Myocyte (in vitro differentiated cells): Measurements from ENCODE around the gene SMC1B. TPM values are rescaled to one million over a fixed set of nuclear protein-coding genes. Genes with fewer than 3 reads are reported as not detected.
"Not testable (repeated sequence)": the region's sequence is repeated elsewhere in the genome, so short reads cannot be mapped to it uniquely, and the experiment has no call there.

ENCODE experiments used
- DNase-seq: peaks from one replicate; pipeline ENCODE4 v3.0.0-alpha.2; 2012; ENCODE audit warnings: low read depth
- polyA plus RNA-seq: library from polyadenylated mRNA; unstranded; fragments of >200 nt; gene quantifications from one replicate; pipeline ENCODE4 v1.2.1, GENCODE V29; 2012; ENCODE audit warnings: missing spikeins
- total RNA-seq: library from RNA; depleted of rRNA; stranded (reverse); fragments of >200 nt; gene quantifications from 2 replicates; pipeline ENCODE4 v1.2.3, GENCODE V29; 2014

The SMC1B gene, protein sequence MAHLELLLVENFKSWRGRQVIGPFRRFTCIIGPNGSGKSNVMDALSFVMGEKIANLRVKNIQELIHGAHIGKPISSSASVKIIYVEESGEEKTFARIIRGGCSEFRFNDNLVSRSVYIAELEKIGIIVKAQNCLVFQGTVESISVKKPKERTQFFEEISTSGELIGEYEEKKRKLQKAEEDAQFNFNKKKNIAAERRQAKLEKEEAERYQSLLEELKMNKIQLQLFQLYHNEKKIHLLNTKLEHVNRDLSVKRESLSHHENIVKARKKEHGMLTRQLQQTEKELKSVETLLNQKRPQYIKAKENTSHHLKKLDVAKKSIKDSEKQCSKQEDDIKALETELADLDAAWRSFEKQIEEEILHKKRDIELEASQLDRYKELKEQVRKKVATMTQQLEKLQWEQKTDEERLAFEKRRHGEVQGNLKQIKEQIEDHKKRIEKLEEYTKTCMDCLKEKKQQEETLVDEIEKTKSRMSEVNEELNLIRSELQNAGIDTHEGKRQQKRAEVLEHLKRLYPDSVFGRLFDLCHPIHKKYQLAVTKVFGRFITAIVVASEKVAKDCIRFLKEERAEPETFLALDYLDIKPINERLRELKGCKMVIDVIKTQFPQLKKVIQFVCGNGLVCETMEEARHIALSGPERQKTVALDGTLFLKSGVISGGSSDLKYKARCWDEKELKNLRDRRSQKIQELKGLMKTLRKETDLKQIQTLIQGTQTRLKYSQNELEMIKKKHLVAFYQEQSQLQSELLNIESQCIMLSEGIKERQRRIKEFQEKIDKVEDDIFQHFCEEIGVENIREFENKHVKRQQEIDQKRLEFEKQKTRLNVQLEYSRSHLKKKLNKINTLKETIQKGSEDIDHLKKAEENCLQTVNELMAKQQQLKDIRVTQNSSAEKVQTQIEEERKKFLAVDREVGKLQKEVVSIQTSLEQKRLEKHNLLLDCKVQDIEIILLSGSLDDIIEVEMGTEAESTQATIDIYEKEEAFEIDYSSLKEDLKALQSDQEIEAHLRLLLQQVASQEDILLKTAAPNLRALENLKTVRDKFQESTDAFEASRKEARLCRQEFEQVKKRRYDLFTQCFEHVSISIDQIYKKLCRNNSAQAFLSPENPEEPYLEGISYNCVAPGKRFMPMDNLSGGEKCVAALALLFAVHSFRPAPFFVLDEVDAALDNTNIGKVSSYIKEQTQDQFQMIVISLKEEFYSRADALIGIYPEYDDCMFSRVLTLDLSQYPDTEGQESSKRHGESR
- not detected in 2 replicates for total RNA-seq
- not detected for polyA plus RNA-seq

DNA sequence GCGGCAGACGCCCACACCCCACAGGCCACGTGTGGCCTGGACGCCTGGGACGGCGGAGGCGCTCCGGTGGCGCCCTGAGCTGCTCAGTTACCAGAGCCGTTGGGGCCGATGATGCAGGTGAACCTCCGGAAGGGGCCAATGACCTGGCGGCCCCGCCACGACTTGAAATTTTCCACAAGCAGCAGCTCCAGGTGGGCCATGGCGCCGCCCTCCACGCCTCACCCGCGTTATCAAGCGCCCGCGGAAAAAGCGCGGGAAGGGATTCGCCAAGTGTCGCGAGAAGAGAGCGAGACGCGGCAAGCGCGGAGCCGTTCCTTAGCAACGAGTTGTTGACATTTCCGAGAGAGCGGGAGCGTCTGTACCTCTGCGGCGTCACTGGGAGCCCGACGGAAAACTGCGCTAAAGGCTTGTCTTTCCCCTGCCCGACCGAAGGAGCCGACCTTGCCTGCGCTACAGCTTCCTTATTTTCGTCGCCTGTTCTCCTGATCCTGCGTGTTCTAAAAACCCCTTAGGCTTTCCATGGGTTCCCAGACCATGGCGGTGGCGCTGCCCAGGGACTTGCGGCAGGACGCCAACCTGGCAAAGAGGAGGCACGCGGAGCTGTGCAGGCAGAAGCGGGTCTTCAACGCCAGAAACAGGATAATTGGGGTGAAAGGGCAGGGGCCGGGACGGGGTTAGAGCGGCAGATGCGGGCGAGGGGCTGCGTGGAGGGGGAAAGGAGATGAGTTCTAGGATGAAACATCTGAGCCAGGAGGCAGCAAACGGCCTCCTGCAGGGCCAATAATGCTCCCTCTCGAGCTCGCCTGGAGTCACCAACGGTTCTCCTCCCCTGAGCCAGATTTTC lies at the start of gene SMC1B, which contains the start of gene RIBC2:
Gene SMC1B (minus strand): TSS at position 232 of the 844 bp plus-strand sequence. CDS start 32 bp downstream, at position 200.
Gene RIBC2 (plus strand): TSS at position 326 of the 844 bp plus-strand sequence. CDS start 194 bp downstream, at position 520.
- DNase-seq: peak; percentile 15

DNA sequence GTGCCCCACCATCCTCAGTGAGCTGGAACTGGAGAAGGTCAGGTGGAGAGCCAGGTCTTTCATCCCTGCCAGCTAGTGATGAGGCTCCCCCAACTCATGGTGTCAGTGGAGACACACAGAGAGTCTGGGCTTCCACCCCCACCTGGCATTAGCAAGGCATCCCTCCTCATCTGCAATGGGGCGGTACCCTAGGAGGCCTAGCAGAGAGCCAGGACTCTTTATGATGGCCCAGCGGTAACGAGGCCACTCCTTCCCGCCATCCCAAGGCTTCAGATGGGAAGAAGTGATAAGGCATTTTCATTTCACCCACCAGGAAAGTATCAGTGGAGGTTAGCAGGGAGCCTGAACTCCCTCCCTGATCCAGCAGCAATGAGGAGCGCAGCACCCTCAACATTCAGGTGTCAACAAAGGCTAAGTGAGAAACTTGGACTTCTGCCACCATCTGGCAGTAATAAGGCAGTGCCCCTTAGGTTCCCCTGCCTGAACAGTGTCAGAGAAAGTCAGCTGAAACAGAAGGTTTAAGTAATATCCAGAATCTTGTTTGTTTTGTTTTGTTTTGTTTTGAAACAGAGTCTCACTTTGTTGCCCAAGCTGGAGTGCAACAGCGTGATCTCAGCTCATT lies 48.7 kb upstream of the SMC1B start:
- DNase-seq: no peak

DNA sequence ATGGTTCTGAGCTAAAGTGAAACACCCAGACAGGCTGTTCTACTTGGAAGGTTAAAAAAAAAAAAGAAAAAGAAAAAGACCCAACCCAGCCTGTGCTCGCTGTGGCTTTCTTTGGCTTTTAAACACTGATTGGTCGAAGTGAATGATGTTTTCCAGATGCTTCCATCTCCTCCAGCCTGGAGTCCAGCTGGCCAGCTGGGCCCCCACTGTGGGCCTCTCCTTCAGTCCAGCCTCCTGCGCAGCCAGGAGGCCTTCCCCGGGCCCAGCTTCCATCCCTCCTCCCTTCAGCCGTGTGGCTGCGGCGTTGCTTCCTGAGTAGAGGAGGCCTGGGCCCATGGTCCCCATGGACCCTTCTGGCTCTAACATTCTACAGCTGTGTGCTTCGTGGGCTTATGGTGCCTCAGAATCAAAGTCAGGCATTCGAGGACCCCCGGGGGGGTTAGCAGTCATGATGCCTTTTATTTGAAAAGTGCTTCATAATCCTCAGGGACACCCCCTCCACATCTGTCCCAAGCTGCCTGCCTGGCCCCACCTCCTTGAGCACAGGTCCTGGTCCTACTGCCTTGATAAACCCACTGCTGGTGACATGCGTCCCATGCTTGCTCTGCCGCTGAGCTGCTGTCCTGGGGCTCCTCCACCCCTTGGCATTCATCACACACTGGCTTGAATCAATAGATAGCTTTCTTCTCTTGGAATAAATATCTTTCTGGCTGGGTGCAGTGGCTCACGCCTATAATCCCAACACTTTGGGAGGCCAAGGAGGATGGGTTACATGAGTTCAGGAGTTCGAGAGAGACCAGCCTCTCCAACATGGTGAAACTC lies 47.1 kb upstream of the SMC1B start:
- DNase-seq: no peak

DNA sequence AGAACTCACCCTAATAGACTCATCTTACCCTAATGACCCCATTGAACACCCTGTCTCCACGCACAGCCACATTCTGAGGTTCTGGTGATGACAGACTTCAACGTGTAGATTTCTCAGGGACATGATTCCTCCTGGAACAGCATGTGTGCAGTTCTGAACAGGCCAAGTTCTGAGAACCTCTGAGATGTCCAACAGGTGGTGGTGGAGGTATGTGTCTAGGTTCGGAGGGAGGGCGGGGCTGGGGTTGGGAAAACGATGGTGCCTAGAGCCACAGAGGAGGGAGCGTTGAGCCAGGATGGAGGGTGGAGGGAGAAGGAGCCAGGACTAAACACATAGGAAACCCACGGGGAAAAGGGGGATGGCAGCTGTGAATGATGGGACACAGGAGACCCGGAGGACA lies 45.8 kb upstream of the SMC1B start:
- no peak for DNase-seq

DNA sequence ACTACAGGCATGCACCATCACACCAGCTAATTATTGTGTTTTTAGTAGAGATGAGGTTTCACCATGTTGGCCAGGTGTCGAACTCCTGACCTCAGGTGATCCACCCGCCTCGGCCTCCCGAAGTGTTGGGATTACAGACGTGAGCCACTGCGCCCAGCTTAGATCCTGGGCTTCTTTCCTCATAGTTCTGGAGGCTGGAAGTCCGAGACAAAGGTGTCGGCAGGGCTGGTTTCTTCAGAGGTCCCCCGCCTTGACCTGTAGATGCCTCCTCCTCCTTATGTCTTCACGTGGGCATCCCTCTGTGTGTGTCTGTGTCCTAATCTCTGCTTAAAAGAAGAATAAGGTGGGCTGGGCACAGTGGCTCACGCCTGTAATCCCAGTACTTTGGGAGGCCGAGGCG lies 45.1 kb upstream of the SMC1B start:
- DNase-seq: no peak

DNA sequence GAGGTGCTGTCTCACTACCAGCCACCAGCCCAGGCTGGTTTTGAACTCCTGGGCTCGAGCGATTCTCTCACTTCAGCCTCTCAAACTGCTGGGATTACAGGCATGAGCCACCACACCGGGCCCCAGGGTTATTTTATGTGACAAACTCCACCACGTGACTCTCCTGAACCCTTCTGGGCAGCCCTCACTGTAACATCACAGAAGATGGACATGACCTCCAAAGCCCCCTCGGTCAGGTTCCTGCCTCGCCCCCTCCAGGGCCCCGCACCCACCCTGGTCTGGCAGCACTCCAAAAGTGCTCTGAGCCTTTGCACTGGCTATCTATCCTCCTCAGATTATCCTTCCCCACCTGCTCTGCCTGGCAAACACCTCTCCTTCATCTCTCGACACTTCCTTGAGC lies 43.4 kb upstream of the SMC1B start:
- DNase-seq: no peak

DNA sequence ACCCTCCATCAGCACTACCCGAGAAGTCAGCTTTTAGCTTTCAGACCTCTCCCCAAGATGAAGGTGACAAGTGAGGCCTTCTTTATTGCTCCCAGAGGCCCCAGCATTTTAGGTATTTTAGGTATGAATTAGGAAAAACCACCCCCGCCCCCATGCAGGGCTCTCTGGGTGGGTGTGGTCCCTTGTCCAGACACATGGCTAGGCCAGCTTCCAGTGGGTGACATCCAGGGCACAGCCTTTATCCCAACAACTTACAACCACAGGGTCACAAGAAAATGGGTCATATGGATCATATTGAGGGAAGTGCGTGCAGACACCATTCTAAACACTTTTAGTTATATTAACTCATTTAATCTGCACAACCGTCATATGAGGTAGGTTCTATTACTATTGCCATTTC lies 42.2 kb upstream of the SMC1B start:
- no peak for DNase-seq

DNA sequence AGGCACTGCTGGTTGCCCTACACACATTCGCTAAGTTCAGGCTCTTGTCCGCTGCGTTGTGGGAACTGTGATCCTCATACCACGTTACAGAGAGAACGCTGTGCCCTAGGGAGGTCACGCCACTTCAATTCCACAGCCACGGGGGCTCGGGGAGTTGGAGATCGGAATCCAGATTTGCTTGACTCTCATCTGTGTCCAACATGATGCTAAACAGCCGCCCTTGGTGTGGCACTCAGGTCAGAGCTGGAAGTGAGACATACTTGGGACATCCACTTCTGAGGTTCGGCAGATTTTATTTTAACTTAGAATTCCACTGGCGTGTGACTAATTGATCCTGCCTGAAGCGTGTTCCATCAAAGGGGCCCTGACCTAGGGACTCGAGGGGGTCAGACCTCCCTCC lies 41.8 kb upstream of the SMC1B start:
- no peak for DNase-seq

DNA sequence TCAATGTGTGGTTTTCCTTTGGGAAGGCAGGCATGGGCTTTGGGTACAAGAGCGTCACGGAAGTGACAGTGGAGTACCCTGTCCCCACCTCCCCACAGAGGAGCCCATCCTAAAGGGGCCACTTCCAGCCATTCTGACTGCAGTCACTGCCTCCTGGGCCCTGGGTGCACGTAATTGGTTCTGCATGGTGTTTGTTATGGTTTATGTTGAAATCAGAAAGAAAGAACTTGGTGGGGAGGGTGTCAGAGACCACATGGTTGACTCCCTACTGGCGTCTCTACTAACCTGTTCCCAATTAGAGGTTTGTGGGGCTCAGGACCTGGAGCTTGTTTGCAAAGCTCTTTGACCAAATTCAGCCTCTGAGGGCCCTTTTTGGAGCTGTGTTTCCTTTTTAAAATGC lies 40.9 kb upstream of the SMC1B start:
- no peak for DNase-seq

DNA sequence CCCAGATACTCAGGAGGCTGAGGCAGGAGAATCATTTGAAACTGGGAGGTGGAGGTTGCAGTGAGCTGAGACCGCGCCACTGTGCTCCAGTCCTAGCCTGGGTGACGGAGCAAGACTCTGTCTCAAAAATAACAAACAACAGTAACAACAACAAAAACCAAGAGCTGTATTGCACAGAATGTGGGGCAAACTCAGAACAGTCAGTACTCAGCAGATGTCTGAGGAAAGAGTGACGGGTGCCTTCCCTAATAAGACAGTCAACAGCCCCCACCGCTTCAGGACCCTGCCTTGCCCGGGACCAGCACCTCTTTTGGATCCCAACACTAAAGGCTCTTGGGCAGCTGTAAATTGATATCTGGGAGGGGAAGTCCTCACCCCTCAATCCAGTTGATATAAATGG lies 40.4 kb upstream of the SMC1B start:
- no peak for DNase-seq

DNA sequence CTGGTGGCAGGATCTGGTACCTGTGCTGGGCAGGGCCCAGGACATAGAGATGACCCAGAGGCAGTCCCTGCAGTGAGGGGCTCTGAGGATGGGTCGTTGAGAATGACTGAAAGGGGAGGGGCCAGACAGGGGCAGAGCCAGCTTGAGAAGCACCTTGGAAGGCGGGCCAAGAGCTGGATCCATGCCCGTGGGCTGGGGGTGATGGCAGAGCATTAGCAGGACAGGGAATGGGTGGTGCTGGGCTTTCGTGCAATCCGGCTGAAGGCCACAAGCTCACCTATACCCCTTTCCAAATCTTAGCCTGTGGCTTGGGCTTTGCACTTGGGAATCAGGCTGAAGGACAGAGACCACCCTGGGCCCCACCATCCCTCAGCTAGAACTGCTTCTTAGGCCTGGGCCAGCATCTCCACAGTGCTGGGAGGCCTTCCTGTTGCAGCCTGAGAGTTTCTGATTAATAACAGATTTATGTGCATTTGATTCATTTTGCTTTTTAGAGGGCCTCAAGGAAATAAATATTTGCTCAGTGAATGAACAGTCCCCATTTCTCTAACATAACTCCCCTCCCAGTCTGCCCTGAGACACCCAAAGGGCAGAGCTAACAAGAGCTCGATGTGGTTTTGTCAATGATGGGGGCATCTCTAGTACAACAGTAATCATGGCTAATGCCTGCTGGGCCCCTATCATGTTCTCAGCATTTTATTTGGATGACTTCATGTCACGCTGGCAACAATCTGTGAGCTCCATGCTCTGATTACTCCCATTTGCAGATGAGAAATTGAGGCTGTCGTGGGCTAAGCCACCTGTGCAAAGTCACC lies 39.4 kb upstream of the SMC1B start:
- no peak for DNase-seq

DNA sequence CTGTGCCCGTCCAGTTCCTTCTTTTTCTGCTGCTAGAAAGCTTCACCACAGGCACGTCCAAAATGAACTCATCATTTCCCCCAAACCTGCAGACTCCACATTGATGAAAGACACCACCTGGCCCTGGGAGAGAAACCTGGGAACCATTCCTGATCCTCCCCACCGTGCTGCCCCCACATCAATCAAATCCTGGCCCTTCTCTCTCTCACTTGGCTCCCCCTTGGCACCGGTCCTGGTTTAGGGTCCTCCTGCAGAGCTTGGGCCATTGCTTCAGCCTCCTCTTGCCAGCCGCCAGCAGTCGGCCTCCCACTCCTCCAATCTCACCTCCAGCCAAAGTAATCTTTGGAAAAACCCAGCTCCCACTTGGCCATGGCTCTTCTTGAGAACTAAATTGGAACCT lies 38.6 kb upstream of the SMC1B start:
- DNase-seq: no peak

DNA sequence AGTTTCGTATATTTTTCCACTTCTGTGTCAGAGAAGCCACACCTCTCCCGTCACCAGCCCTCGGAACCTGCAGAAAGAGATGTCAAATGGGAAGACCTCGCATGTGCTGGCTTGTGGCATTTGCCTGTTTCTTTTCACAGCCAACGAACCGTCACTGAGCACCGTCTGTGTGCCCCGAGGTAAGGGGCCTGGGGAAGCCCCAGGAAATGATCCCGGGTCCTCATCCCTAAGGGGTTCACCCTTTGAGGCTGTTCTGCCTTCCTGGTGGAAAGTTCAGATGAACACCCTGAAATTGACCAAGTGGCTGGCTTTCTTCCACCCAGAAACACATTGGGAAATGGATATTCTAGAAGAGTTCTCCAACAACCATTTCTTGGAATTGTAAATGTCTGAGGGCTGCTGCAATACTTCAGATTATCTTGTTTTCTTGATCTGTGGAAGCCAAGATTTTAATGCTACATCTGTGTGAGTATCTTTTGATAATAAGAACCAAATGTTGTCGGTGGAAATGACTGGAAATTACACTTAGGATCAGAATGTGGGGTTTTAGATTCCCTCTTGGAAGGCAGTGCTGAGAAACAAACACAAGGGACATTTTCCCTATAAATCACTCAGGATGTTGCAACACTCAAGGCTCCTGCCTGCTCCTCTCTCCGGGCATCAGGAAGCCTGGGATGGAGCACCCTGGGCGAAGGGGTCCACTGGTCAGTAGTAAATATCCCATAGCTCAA lies 37.7 kb upstream of the SMC1B start:
- DNase-seq: no peak

DNA sequence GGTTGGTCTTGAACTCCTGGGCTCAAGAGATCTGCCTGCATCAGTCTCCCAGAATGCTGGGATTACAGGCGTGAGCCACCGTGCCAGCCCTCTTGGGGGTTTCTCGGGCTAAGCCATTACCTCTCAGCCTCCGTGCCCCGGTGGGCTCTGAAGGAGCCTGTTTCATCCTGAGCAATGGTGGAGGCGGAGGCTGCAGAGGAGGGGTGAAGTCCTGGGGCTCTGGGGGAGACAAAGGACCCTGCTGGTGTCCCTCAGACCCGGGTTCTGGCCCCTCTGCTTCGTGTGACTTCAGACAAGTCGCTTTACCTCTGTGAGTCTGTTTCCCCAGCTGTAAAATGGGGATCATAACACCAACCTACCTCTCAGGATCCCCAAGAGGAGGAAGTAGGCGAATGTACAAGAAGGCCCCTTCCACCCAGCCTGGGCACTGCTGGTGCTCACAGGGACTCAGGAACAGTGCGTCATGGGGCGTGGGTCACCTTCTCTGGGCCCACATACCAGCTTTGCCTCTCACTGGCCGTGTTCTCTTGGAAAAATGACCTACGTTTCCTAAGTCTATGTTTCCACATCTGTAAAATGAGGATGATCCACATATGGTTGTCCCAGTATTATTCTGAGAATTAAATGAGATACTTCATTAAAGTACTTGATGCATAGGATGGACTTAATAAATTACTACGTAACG lies 36.8 kb upstream of the SMC1B start:
- no peak for DNase-seq

DNA sequence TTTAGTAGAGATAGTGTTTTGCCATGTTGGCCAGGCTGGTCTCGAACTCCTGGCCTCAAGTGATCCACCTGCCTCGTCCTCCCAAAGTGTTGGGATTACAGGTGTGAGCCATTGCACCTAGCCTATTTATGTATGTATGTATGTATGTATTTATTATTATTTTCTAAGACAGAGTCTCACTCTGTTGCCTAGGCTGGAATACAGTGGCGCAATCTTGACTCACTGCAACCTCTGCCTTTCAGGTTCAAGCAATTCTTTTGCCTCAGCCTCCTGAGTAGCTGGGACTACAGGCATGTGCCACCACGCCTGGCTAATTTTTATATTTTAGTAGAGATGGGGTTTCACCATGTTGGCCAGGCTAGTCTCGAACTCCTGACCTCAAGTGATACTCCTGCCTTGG lies 36.0 kb upstream of the SMC1B start:
- not testable (repeated sequence) for DNase-seq

DNA sequence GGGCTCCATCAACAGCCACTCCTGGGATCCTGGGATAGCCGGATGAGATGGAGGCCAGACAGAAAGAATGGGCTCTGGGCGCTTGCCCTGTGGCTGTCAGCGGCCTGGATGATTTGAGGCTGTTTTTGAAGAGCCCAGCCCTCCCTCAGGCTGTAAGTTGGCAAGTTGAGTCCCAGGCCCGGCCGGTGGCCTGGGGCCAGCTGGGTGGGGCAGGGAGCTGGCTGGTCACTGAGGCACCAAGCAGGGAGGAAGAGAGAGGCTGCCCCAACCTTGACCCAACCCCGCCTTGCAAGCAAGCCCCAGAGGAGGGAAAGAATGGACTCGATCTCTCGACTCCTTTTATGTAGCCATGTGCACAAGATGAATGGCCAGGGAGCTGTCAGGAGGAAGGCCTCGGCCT lies 35.0 kb upstream of the SMC1B start:
- DNase-seq: no peak

DNA sequence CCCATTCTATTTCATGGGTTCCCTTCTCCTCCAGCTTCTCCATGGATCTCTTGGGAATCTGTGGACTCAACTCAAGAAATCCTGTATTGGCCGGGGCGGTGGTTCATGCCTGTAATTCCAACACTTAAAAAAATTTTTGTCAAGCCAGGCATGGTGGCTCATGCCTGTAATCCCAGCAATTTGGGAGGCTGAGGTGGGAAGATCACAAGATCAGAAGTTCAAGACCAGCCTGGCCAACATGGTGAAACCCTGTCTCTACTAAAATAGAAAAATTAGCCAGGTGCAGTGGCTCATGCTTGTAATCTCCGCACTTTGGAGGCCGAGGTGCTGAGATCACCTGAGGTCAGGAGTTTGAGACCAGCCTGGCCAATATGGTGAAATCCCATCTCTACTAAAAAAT lies 34.2 kb upstream of the SMC1B start:
- DNase-seq: not testable (repeated sequence)
